IPS-18c (cell line): Measurements from ENCODE around the gene CRMP1.

Experiments
- H3K4me3 ChIP-seq: 2 replicates; pipeline ENCODE4 v1.7.0; 2013; ENCODE audit warnings: low read depth, mild to moderate bottlenecking, low read length, moderate library complexity; ENCODE audit not compliant: insufficient read depth
- H3K9me3 ChIP-seq: one replicate; pipeline ENCODE4 v1.6.1; 2013; ENCODE audit warnings: mild to moderate bottlenecking, low read length, moderate library complexity; ENCODE audit not compliant: control insufficient read depth, insufficient read depth

Gene CRMP1

DNA sequence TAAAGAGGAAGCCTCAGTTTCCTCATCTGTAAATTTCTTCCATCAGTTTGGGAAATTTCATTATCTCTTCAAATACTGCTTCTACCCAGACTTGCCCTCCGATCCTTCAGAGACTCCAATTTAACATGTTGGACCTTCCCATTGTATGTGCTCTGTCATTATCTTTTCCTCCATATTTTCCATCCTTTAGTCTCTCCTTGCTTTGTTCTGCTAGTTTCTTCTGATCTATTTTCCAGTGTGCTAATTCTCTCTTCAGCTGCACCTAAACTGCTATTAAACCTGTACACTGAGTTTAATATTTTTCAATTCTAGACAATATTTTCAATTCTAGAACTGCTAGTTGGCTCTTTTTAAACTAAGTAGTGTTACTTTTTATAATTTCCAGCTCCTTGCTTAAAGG is 116.4 kb downstream of the CRMP1 start:
- peaks cover 2% of the 10 kb centered on the region for H3K9me3 ChIP-seq
- no peak overlapping the region for H3K4me3 ChIP-seq

DNA sequence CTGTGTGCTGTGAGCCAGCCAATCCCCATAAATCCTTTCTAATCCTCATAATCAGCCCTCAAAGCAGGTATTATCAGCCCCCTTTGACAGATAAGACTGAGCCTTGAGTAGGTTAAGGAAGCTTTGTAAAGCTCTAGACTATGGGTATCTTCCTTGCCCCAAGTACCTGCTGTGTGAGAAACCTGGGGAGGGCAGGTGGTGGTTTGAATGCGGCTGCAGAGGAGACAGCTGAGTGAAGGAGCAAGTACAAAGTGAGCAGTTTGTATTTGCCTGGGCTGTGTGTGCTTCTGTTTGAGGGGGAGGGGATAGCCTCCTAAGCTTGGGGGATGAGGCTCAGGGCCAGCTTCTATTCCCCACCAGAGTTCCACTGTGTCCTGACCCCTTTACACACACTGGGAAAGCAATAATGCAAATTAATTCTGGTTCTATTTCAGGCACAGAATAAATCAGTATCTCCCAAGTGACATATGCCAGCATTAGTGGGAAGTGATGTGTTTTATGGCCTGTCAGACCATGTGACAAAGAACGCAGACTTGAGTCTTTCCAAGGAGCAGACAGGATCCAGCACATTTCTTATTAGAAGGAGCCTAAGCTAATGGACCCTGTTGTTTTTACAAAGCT is 118.4 kb downstream of the CRMP1 start:
- Histone ChIP-seq H3K4me3 (no peak overlapping the region), H3K9me3 (peaks cover 5% of the 10 kb centered on the region)

DNA sequence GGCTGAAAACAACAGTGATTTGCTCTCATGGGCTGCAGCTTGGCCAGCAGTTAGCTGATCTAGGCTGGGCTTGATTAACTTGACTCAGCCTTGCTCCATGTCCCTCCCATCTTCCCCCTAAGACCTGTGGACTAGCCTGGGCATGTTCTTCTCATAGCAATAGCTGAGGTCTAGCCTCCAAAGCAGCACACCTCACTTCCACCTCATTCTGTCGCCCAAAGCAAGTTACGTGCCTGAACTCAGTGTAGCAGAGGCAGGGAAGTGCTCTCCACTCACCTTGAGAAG is 119.7 kb downstream of the CRMP1 start:
- H3K4me3 ChIP-seq: no peak overlapping the region
- peaks cover 6% of the 10 kb centered on the region for H3K9me3 ChIP-seq

DNA sequence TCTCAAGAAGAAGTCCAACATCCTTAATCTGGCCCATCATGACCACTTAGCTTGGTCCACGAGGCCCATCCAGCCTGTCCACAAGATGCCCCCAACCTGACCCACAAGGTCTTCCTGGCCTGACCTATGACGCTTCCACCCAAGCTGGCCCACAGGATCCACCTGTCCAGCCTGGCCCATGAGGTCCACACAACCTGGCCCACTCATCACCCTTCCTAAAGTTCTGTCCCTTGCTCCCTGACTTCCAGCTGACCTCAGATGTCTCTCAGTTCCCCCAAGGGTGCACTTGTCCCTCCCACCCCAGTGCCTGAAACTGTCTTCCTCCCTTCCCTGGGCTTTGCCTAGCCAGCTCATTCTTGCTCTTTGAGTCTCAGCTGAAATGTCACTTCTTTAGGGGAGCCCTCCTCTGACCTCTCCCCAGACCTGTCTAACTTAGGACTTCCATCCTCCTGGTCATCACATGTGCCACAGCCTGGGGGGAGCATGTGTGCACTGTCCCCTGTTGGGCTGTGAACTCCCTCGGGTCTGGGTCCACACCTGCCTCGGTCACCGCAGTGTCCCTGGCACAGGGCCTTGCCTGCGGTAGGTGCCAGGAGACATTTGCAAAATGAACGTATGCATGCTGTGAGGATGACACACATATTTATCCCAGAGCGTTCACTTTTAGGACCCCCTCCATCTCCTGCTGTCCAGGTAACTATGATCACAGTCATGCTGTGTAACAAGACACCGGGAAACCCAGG is 120.2 kb downstream of the CRMP1 start:
- H3K9me3 ChIP-seq: peaks cover 10% of the 10 kb centered on the region
- no peak overlapping the region for H3K4me3 ChIP-seq
